Ectodermal cell (in vitro differentiated cells): ENCODE results near the gene FIGN.

ENCODE experiments used
- H3K27ac ChIP-seq: 2 replicates; pipeline ENCODE4 v1.7.0; 2013; ENCODE audit warnings: mild to moderate bottlenecking, low read depth, low read length; ENCODE audit not compliant: insufficient read depth, poor library complexity, severe bottlenecking
- H3K27me3 ChIP-seq: 2 replicates; pipeline ENCODE4 v1.7.0; 2013; ENCODE audit warnings: mild to moderate bottlenecking, low read length; ENCODE audit not compliant: insufficient read depth, control insufficient read depth, poor library complexity, severe bottlenecking
- H3K36me3 ChIP-seq: one replicate; pipeline ENCODE4 v1.7.0; 2013; ENCODE audit warnings: low read length; ENCODE audit not compliant: control insufficient read depth, insufficient read depth
- H3K4me1 ChIP-seq: one replicate; pipeline ENCODE4 v1.7.0; 2013; ENCODE audit warnings: low read length; ENCODE audit not compliant: control insufficient read depth, insufficient read depth
- H3K4me3 ChIP-seq: 2 replicates; pipeline ENCODE4 v1.7.0; 2013; ENCODE audit warnings: low read depth, low read length, control low read depth; ENCODE audit not compliant: insufficient read depth
- H3K9me3 ChIP-seq: 2 replicates; pipeline ENCODE4 v1.7.0; 2013; ENCODE audit warnings: mild to moderate bottlenecking, low read length, moderate library complexity; ENCODE audit not compliant: control insufficient read depth
- WGBS, 2 experiments: methylation state at CpG; one replicate each; pipeline ENCODE4 v1.1.7; 2013; ENCODE audit warnings: missing lambda C conversion rate in 2 of 2; 5-methylcytosine and 5-hydroxymethylcytosine counted together

The FIGN gene

GRCh38 chr2:163692611-163693482 is 43.0 kb downstream of the FIGN start:
- Histone ChIP-seq H3K36me3 (no peaks in the 10 kb centered on the region), H3K27ac (no peak overlapping the region), H3K27me3 (no peaks in the 10 kb centered on the region), H3K4me3 (no peak overlapping the region), H3K9me3 (no peaks in the 10 kb centered on the region), H3K4me1 (peaks cover 10% of the 10 kb centered on the region)
- WGBS, 2 experiments = 83 to 87% methylated on average over 7 of the region's 7 CpGs

GRCh38 chr2:163692081-163692480 is 43.7 kb downstream of the FIGN start:
- Histone ChIP-seq H3K27ac (no peak overlapping the region), H3K36me3 (no peaks in the 10 kb centered on the region), H3K4me3 (no peak overlapping the region), H3K9me3 (no peaks in the 10 kb centered on the region), H3K4me1 (peaks cover 6% of the 10 kb centered on the region), H3K27me3 (no peaks in the 10 kb centered on the region)

- H3K4me3 ChIP-seq = no peak overlapping the region
- H3K9me3 ChIP-seq = no peaks in the 10 kb centered on the region
- H3K27me3 ChIP-seq = no peaks in the 10 kb centered on the region
- no peak overlapping the region for H3K27ac ChIP-seq
- peaks cover 6% of the 10 kb centered on the region for H3K4me1 ChIP-seq
- H3K36me3 ChIP-seq = no peaks in the 10 kb centered on the region
- WGBS, 2 experiments = 67 to 92% methylated on average over 1 to 2 of the region's 2 CpGs
Measured at GRCh38 chr2:163690896-163691295, 44.9 kb downstream of the FIGN start.

GRCh38 chr2:163687217-163687616 is 48.6 kb downstream of the FIGN start:
- no peaks in the 10 kb centered on the region for H3K36me3 ChIP-seq
- H3K4me3 ChIP-seq = no peak overlapping the region
- H3K27me3 ChIP-seq = no peaks in the 10 kb centered on the region
- H3K9me3 ChIP-seq = no peaks in the 10 kb centered on the region
- H3K27ac ChIP-seq = no peak overlapping the region
- no peaks in the 10 kb centered on the region for H3K4me1 ChIP-seq
- whole genome bisulfite sequencing, 2 experiments = 86 to 87% methylated on average over 1 of the region's 1 CpG

- no peaks in the 10 kb centered on the region for H3K36me3 ChIP-seq
- no peak overlapping the region for H3K27ac ChIP-seq
- H3K4me1 ChIP-seq = no peaks in the 10 kb centered on the region
- WGBS, 2 experiments = 73 to 100% methylated on average over 2 to 4 of the region's 4 CpGs
- H3K4me3 ChIP-seq = no peak overlapping the region
- no peaks in the 10 kb centered on the region for H3K27me3 ChIP-seq
- no peaks in the 10 kb centered on the region for H3K9me3 ChIP-seq
Measured at GRCh38 chr2:163686289-163686688, 49.5 kb downstream of the FIGN start.

GRCh38 chr2:163682695-163683094 is 53.1 kb downstream of the FIGN start:
- Histone ChIP-seq H3K4me3 (no peak overlapping the region), H3K4me1 (no peaks in the 10 kb centered on the region), H3K9me3 (no peaks in the 10 kb centered on the region), H3K36me3 (no peaks in the 10 kb centered on the region), H3K27ac (no peak overlapping the region), H3K27me3 (no peaks in the 10 kb centered on the region)
- WGBS, 2 experiments = 86 to 94% methylated on average over 1 of the region's 1 CpG

GRCh38 chr2:163681745-163682144 is 54.1 kb downstream of the FIGN start:
- WGBS, 2 experiments = 87 to 93% methylated on average over 5 of the region's 5 CpGs
- H3K4me1 ChIP-seq = no peaks in the 10 kb centered on the region
- no peak overlapping the region for H3K27ac ChIP-seq
- H3K36me3 ChIP-seq = no peaks in the 10 kb centered on the region
- no peak overlapping the region for H3K4me3 ChIP-seq
- no peaks in the 10 kb centered on the region for H3K9me3 ChIP-seq
- H3K27me3 ChIP-seq = no peaks in the 10 kb centered on the region

GRCh38 chr2:163675388-163675787 is 60.4 kb downstream of the FIGN start:
- Histone ChIP-seq H3K4me3 (no peak overlapping the region), H3K36me3 (no peaks in the 10 kb centered on the region), H3K4me1 (no peaks in the 10 kb centered on the region), H3K9me3 (no peaks in the 10 kb centered on the region), H3K27ac (no peak overlapping the region), H3K27me3 (no peaks in the 10 kb centered on the region)
- WGBS, 2 experiments = 93 to 99% methylated on average over 2 of the region's 2 CpGs

- Histone ChIP-seq H3K9me3 (no peaks in the 10 kb centered on the region), H3K27ac (no peak overlapping the region), H3K4me1 (no peaks in the 10 kb centered on the region), H3K36me3 (no peaks in the 10 kb centered on the region), H3K4me3 (no peak overlapping the region), H3K27me3 (no peaks in the 10 kb centered on the region)
- 96% methylated on average over 2 of the region's 2 CpGs for WGBS, 2 experiments
Measured at GRCh38 chr2:163673522-163673921, 62.3 kb downstream of the FIGN start.

- H3K9me3 ChIP-seq = no peaks in the 10 kb centered on the region
- H3K27ac ChIP-seq = no peak overlapping the region
- no peak overlapping the region for H3K4me3 ChIP-seq
- 96 to 98% methylated on average over 3 of the region's 3 CpGs for WGBS, 2 experiments
- no peaks in the 10 kb centered on the region for H3K27me3 ChIP-seq
- no peaks in the 10 kb centered on the region for H3K36me3 ChIP-seq
- peaks cover 4% of the 10 kb centered on the region for H3K4me1 ChIP-seq
Measured at GRCh38 chr2:163670929-163671328, 64.9 kb downstream of the FIGN start.
